CD4-positive, alpha-beta T cell treated with Interleukin-21 for 1 hour (primary cell): Measurements from ENCODE around the gene SH3BGRL.

Source experiments
- DNase-seq: peaks from one replicate; pipeline ENCODE4 v3.0.0-alpha.2; 2020

Gene SH3BGRL

GRCh38 chrX:81201671-81202455 lies at the start of gene SH3BGRL, which contains the start of gene HMGN5:
TSS of gene SH3BGRL (plus strand) at chrX:81202102. CDS start at chrX:81202201, 99 bp downstream.
TSS of gene HMGN5 (minus strand) at chrX:81201913. CDS start at chrX:81121549, 80,364 bp downstream.
- peak; percentile 76 for DNase-seq

GRCh38 chrX:81168391-81168790 lies 33.5 kb upstream of the SH3BGRL start:
- DNase-seq: no peak

- peak; percentile 17 for DNase-seq
Measured at GRCh38 chrX:81174286-81174685, 27.6 kb upstream of the SH3BGRL start.

- no peak for DNase-seq
Measured at GRCh38 chrX:81195259-81195658, 6.6 kb upstream of the SH3BGRL start.

GRCh38 chrX:81195712-81196111 lies 6.2 kb upstream of the SH3BGRL start:
- DNase-seq: peak; percentile 67

GRCh38 chrX:81201071-81201470 lies 831 bp upstream of the SH3BGRL start:
- DNase-seq: no peak

GRCh38 chrX:81202456-81202819 lies 536 bp downstream of the SH3BGRL start:
- DNase-seq: peak; percentile 3

GRCh38 chrX:81202943-81203342 lies 1.0 kb downstream of the SH3BGRL start:
- no peak for DNase-seq

GRCh38 chrX:81205551-81205950 lies 3.6 kb downstream of the SH3BGRL start:
- DNase-seq: no peak

GRCh38 chrX:81206476-81206875 lies 4.6 kb downstream of the SH3BGRL start:
- DNase-seq: no peak

- DNase-seq: no peak
Measured at GRCh38 chrX:81208916-81209315, 7.0 kb downstream of the SH3BGRL start.

- DNase-seq: no peak
Measured at GRCh38 chrX:81215685-81216084, 13.8 kb downstream of the SH3BGRL start.

GRCh38 chrX:81229229-81229628 lies 27.3 kb downstream of the SH3BGRL start:
- DNase-seq: no peak

GRCh38 chrX:81229901-81230300 lies 28.0 kb downstream of the SH3BGRL start:
- no peak for DNase-seq

- no peak for DNase-seq
Measured at GRCh38 chrX:81231476-81231875, 29.6 kb downstream of the SH3BGRL start.

GRCh38 chrX:81232218-81232617 lies 30.3 kb downstream of the SH3BGRL start:
- DNase-seq: no peak

GRCh38 chrX:81237516-81237915 lies 35.6 kb downstream of the SH3BGRL start:
- DNase-seq: no peak

- no peak for DNase-seq
Measured at GRCh38 chrX:81238166-81238565, 36.3 kb downstream of the SH3BGRL start.

- no peak for DNase-seq
Measured at GRCh38 chrX:81240701-81241331, 38.9 kb downstream of the SH3BGRL start.

- DNase-seq: no peak
Measured at GRCh38 chrX:81241753-81242152, 39.9 kb downstream of the SH3BGRL start.

- no peak for DNase-seq
Measured at GRCh38 chrX:81255876-81256275, 54.0 kb downstream of the SH3BGRL start.

GRCh38 chrX:81257817-81258216 lies 55.9 kb downstream of the SH3BGRL start:
- DNase-seq: no peak

- DNase-seq: no peak
Measured at GRCh38 chrX:81259020-81259713, 57.3 kb downstream of the SH3BGRL start.
